ENCODE measurements around the gene ZBTB9.

DNA sequence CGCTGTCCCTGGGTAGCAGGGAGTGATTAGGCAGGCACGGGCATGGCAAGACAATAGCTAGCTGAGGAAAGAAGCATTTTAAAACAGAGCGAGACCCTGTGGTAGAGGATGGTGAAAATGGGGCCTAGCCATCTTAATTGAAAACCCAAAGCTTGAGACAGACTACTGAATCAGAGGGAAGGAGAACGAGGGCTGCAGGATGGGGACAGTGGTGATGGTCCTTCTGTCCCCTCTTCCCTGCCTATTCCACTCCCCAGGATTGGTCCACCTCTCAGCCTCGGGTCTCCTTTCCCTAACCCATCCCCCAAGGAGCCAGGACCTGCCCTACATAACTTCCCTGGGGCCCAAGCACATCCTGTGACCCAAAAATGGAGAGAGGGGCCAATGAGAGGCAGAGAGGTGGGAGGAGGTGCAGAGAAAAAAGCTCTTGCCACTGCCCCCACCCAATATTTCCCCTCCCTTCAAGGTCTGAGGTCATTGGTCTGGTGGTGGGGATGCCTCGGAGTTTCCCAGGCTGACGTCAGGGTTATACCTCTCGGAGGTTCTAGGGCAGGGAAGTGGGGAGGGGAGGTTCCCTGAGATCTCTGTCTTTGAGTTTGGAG lies 35.6 kb upstream of the ZBTB9 start:
- TF ChIP-seq, protein P1, sequence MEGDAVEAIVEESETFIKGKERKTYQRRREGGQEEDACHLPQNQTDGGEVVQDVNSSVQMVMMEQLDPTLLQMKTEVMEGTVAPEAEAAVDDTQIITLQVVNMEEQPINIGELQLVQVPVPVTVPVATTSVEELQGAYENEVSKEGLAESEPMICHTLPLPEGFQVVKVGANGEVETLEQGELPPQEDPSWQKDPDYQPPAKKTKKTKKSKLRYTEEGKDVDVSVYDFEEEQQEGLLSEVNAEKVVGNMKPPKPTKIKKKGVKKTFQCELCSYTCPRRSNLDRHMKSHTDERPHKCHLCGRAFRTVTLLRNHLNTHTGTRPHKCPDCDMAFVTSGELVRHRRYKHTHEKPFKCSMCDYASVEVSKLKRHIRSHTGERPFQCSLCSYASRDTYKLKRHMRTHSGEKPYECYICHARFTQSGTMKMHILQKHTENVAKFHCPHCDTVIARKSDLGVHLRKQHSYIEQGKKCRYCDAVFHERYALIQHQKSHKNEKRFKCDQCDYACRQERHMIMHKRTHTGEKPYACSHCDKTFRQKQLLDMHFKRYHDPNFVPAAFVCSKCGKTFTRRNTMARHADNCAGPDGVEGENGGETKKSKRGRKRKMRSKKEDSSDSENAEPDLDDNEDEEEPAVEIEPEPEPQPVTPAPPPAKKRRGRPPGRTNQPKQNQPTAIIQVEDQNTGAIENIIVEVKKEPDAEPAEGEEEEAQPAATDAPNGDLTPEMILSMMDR (conservative IDR thresholded peaks at IDR 0.05): peak; percentile 35
- TF ChIP-seq ZFX (IDR thresholded peaks at IDR 0.05): no peak
